ENCODE results near the gene TXK. TPM values are rescaled to one million over a fixed set of nuclear protein-coding genes. Genes with fewer than 3 reads are reported as not detected.
A peak's percentile ranks its signal among the peaks of the same experiment; 100 is the strongest.

The TXK gene
- total RNA-seq, 6 experiments from 2014 or later, result 0.62 to 2.5 (median 1.5) TPM

GRCh38 chr4:48017108-48017571 is 116.9 kb downstream of the TXK start:
- TF ChIP-seq, protein P1, sequence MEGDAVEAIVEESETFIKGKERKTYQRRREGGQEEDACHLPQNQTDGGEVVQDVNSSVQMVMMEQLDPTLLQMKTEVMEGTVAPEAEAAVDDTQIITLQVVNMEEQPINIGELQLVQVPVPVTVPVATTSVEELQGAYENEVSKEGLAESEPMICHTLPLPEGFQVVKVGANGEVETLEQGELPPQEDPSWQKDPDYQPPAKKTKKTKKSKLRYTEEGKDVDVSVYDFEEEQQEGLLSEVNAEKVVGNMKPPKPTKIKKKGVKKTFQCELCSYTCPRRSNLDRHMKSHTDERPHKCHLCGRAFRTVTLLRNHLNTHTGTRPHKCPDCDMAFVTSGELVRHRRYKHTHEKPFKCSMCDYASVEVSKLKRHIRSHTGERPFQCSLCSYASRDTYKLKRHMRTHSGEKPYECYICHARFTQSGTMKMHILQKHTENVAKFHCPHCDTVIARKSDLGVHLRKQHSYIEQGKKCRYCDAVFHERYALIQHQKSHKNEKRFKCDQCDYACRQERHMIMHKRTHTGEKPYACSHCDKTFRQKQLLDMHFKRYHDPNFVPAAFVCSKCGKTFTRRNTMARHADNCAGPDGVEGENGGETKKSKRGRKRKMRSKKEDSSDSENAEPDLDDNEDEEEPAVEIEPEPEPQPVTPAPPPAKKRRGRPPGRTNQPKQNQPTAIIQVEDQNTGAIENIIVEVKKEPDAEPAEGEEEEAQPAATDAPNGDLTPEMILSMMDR (IDR thresholded peaks at IDR 0.05), result no peak
- TF ChIP-seq POLR2A (IDR thresholded peaks at IDR 0.05), result no peak
- H3K36me3 ChIP-seq, result no peaks in the 10 kb centered on the region
- no peaks in the 10 kb centered on the region for H3K9me3 ChIP-seq
- no peaks in the 10 kb centered on the region for H3K27me3 ChIP-seq
- intact Hi-C loops (cut with DNase I), result loop anchor here in 1 of 2 donors (10.0 kb wide), 1 partner anchor 68 kb away; no protein-coding TSS in a partner anchor
- H3K4me1 ChIP-seq, result peaks cover 0 to 9% (median 1%) of the 10 kb centered on the region in 4 donors
- peak; percentile 16 to 64 (median 23) for ATAC-seq
- peak overlapping the region; percentile 64 to 70 (median 64) for H3K4me3 ChIP-seq
- 0% methylated on average over 18 of the region's 35 CpGs for WGBS (ENCODE audit: insufficient coverage, low coverage, low lambda C conversion rate, missing lambda C conversion rate)
- peak overlapping the region; percentile 35 to 87 (median 87) for H3K27ac ChIP-seq
- DNase-seq, result peak; percentile 49 to 73 (median 67)

Small RNA genes within 50 kb of the gene (small RNA-seq; reads per million reads assigned to genes)
- gene RF00019 (0 reads per million in 2 experiments), gene RF00026 (0 reads per million in 2 experiments), gene RNU6-838P (0 reads per million in 2 experiments)

Other genes with a start within 250 kb of the TXK start
- gene NFXL1, start 219.7 kb downstream of the TXK start, total RNA-seq, result 10 to 100 TPM in 2 of 6 experiments, 1 to 10 TPM in 4; 4.9 to 11.0 (median 7.9) TPM
- 10 to 100 TPM in 4 of 6 experiments, 1 to 10 TPM in 2; 8.1 to 14.9 (median 11.1) TPM for gene CNGA1, start 117.6 kb downstream of the TXK start, total RNA-seq
- gene NIPAL1, start 117.5 kb downstream of the TXK start, total RNA-seq, result 10 to 100 TPM in 2 of 6 experiments, 1 to 10 TPM in 4; 4.8 to 11.9 (median 7.6) TPM
- gene TEC, start 135.6 kb upstream of the TXK start, total RNA-seq, result 1 to 10 TPM; 1.5 to 4.2 (median 3.0) TPM
- 10 to 100 TPM; 36.4 to 80.6 (median 45.1) TPM for gene SLAIN2, start 207.3 kb upstream of the TXK start, total RNA-seq

Data from right lobe of liver (tissue), 6 donors.